ENCODE results near the gene MCIDAS.

MCIDAS gene

GRCh38 chr5:55222092-55222984 lies 4.8 kb downstream of the MCIDAS start:
- no peak for DNase-seq

GRCh38 chr5:55220433-55221185 lies 6.5 kb downstream of the MCIDAS start:
- no peak for DNase-seq

GRCh38 chr5:55219770-55220169 lies 7.3 kb downstream of the MCIDAS start:
- DNase-seq = no peak

GRCh38 chr5:55218967-55219366 lies 8.1 kb downstream of the MCIDAS start:
- DNase-seq = no peak

- DNase-seq = no peak
Measured at GRCh38 chr5:55211184-55211874, 15.8 kb downstream of the MCIDAS start.

GRCh38 chr5:55205001-55205400 lies 22.1 kb downstream of the MCIDAS start:
- no peak for DNase-seq

GRCh38 chr5:55191165-55191564 lies 36.0 kb downstream of the MCIDAS start:
- DNase-seq = no peak

GRCh38 chr5:55188656-55189540 lies 38.2 kb downstream of the MCIDAS start:
- no peak for DNase-seq

- peak; percentile 13 to 49 for DNase-seq
Measured at GRCh38 chr5:55187370-55187769, 39.7 kb downstream of the MCIDAS start.

- no peak for DNase-seq
Measured at GRCh38 chr5:55180016-55180415, 47.1 kb downstream of the MCIDAS start.

GRCh38 chr5:55177078-55177477 lies 50.0 kb downstream of the MCIDAS start:
- DNase-seq = no peak

GRCh38 chr5:55176176-55176818 lies 50.8 kb downstream of the MCIDAS start:
- DNase-seq = no peak

- DNase-seq = no peak
Measured at GRCh38 chr5:55175781-55176175, 51.3 kb downstream of the MCIDAS start.

GRCh38 chr5:55173687-55174230 lies 53.4 kb downstream of the MCIDAS start:
- DNase-seq = no peak

- DNase-seq = peak; percentile 19 to 79
Measured at GRCh38 chr5:55172937-55173686, 54.0 kb downstream of the MCIDAS start, which contains the start of gene CDC20B. Gene CDC20B, minus strand, starts transcription at chr5:55173177. Its CDS starts 177 bp downstream, at chr5:55173000.

- DNase-seq = peak; percentile 64 to 88
Measured at GRCh38 chr5:55172051-55172899, 54.8 kb downstream of the MCIDAS start.

GRCh38 chr5:55171471-55171870 lies 55.6 kb downstream of the MCIDAS start:
- no peak for DNase-seq

All from SW 1271 (cell line).